Measurements from ENCODE around the gene FRMPD4.
A peak's percentile ranks its signal among the peaks of the same experiment; 100 is the strongest.

Gene FRMPD4

DNA sequence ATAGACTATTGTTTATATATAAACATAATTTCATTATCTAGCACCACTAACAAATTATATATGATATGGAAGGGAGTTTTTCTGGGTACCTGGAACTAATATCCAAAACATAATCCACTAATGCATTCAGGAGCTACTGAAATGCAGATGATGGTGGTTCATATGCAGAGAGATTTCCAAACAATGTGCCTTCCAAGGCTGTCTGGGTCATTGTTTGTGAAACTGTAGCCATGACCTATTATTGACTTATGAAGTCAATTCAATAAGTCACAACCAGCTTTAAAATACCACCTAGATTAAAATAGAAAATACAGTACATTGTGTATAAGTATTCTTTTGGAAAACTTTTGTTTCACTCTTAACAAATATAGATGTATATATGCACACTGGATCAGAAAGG lies 415.9 kb downstream of the FRMPD4 start:
- H3K36me3 ChIP-seq (ENCODE audit: insufficient read depth, low read length), result no peaks in the 10 kb centered on the region
- H2AFZ ChIP-seq (ENCODE audit: low read length, unreplicated experiment), result no peak overlapping the region
- no peaks in the 10 kb centered on the region for H3K27me3 ChIP-seq (ENCODE audit: insufficient read depth, low read length)
- no peaks in the 10 kb centered on the region for H3K4me1 ChIP-seq (ENCODE audit: control insufficient read depth, insufficient read depth, low read length, unreplicated experiment)
- no peak overlapping the region for H3K4me3 ChIP-seq (ENCODE audit: low read depth, low read length)
- H3K27ac ChIP-seq (ENCODE audit: low read depth, low read length), result no peak overlapping the region
- no peaks in the 10 kb centered on the region for H3K79me2 ChIP-seq (ENCODE audit: control insufficient read depth, insufficient read depth, low read length, unreplicated experiment)

DNA sequence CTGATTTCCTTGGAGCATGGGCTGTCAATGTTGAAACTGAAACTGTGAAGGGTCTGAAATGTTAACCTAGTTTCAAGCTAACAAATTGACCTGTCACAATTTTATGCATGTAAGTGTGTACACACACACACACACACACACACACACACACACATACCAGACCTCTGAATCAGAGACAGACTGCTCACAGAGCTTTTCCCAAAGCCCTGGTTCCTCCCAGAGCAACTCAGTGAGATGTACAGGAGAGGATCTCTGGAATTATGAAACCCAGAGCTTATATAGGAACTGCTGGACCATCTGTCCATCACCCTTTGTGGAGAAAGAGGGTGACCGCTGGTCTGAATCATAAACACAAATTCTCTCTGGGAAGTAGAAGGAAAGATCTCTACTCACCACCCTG lies 424.8 kb downstream of the FRMPD4 start:
- H3K4me1 ChIP-seq (ENCODE audit: control insufficient read depth, insufficient read depth, low read length, unreplicated experiment), result peaks cover 3% of the 10 kb centered on the region
- H3K36me3 ChIP-seq (ENCODE audit: insufficient read depth, low read length), result no peaks in the 10 kb centered on the region
- no peak overlapping the region for H2AFZ ChIP-seq (ENCODE audit: low read length, unreplicated experiment)
- H3K79me2 ChIP-seq (ENCODE audit: control insufficient read depth, insufficient read depth, low read length, unreplicated experiment), result no peaks in the 10 kb centered on the region
- no peak overlapping the region for H3K27ac ChIP-seq (ENCODE audit: low read depth, low read length)
- H3K4me3 ChIP-seq (ENCODE audit: low read depth, low read length), result no peak overlapping the region
- no peaks in the 10 kb centered on the region for H3K27me3 ChIP-seq (ENCODE audit: insufficient read depth, low read length)

DNA sequence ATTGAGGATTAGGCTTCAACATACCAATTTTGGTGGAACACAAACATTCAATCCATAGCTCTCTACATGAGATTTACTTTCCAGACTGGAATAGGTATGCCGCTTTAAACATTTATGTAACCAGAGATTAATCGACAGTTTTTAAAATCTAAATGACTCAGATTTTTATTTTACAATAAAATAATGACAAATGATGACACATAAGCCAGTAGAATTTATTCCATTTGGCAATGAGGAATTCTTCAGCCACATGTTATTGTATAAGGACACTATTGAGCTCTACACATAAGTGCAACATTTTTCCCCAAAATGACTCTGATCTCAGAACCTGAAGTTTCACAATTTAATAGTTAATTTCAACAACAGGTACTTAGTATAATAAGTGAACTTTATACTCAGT lies 425.9 kb downstream of the FRMPD4 start:
- Histone ChIP-seq H3K4me1 (ENCODE audit: control insufficient read depth, insufficient read depth, low read length, unreplicated experiment) (peaks cover 3% of the 10 kb centered on the region), H3K4me3 (ENCODE audit: low read depth, low read length) (no peak overlapping the region), H3K27ac (ENCODE audit: low read depth, low read length) (no peak overlapping the region), H3K27me3 (ENCODE audit: insufficient read depth, low read length) (no peaks in the 10 kb centered on the region), H2AFZ (ENCODE audit: low read length, unreplicated experiment) (no peak overlapping the region), H3K79me2 (ENCODE audit: control insufficient read depth, insufficient read depth, low read length, unreplicated experiment) (no peaks in the 10 kb centered on the region), H3K36me3 (ENCODE audit: insufficient read depth, low read length) (no peaks in the 10 kb centered on the region)

DNA sequence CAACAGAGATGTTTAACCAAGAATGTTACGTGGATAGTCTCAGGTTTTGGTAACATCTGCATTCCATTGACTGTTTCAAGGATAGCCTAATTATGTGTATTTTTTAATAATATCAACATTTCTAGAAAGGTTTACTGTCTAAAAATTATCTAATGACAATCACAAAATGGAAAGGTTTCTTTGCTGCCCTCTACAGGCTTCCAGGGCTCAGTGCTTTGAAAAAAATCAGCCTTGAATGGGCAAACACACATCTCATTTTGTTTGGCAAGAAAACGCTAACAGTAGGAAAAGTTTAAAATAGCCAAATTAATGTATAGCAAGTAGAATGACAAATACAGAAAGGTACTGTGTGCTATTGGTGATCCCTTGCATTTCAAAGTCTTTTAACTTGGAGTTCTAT lies 429.6 kb downstream of the FRMPD4 start:
- Histone ChIP-seq H3K4me3 (ENCODE audit: low read depth, low read length) (no peak overlapping the region), H3K36me3 (ENCODE audit: insufficient read depth, low read length) (no peaks in the 10 kb centered on the region), H3K27ac (ENCODE audit: low read depth, low read length) (peak overlapping the region; percentile 57; the same call in 1 of the 2 replicates), H3K4me1 (ENCODE audit: control insufficient read depth, insufficient read depth, low read length, unreplicated experiment) (peaks cover 3% of the 10 kb centered on the region), H2AFZ (ENCODE audit: low read length, unreplicated experiment) (no peak overlapping the region), H3K27me3 (ENCODE audit: insufficient read depth, low read length) (no peaks in the 10 kb centered on the region), H3K79me2 (ENCODE audit: control insufficient read depth, insufficient read depth, low read length, unreplicated experiment) (no peaks in the 10 kb centered on the region)

DNA sequence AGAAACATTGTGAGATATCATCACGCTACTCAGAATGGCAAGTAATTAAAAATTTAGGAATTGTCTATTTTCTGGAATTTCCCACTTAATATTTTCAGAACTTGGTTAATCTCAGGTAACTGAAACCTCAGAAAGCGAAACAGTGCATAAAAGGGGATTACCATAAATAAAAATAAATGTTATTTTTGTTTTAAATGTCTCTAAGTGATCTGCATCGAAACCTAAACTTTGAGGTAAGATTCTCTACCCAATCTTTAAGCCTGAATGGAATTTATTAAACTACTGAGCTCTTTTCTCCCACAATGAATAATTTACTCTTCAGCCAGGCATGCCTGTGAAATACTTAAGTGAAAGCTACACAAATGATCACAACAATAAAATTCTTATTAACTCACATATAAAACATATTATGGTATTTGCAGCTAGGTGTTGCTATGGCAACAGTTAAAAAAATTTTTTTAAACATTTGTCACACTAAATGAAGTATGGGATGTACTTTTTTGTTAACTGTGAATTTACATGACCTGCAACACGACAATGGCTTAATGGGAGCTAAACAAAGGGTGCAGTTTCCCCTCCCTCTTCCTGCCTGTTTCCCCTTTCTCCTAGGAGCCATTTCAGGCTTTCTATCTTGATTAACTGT lies 432.7 kb downstream of the FRMPD4 start:
- Histone ChIP-seq H3K36me3 (ENCODE audit: insufficient read depth, low read length) (no peaks in the 10 kb centered on the region), H3K4me1 (ENCODE audit: control insufficient read depth, insufficient read depth, low read length, unreplicated experiment) (no peaks in the 10 kb centered on the region), H3K79me2 (ENCODE audit: control insufficient read depth, insufficient read depth, low read length, unreplicated experiment) (no peaks in the 10 kb centered on the region), H2AFZ (ENCODE audit: low read length, unreplicated experiment) (no peak overlapping the region), H3K4me3 (ENCODE audit: low read depth, low read length) (no peak overlapping the region), H3K27ac (ENCODE audit: low read depth, low read length) (no peak overlapping the region), H3K27me3 (ENCODE audit: insufficient read depth, low read length) (no peaks in the 10 kb centered on the region)

DNA sequence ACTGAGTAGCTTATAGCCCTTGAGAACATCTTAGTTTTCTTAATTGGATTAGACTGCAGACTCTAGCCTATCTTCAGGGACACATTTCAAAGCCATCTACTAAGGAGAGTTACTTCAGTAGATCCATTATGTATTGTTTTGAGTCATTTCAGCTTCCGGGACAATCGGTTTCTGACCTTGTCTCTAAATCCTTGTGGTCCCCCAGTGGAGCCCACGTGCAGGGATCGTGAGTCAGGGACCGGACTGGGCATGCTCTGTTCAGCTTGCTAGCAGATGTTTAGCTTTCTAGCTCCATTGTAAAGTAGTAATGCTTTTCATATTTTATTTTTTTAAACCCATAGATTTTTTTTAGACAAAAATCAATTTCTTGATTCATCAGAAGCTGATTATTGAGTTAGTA lies 441.0 kb downstream of the FRMPD4 start:
- H3K36me3 ChIP-seq (ENCODE audit: insufficient read depth, low read length), result no peaks in the 10 kb centered on the region
- H3K27ac ChIP-seq (ENCODE audit: low read depth, low read length), result no peak overlapping the region
- H3K79me2 ChIP-seq (ENCODE audit: control insufficient read depth, insufficient read depth, low read length, unreplicated experiment), result no peaks in the 10 kb centered on the region
- H3K27me3 ChIP-seq (ENCODE audit: insufficient read depth, low read length), result no peaks in the 10 kb centered on the region
- H2AFZ ChIP-seq (ENCODE audit: low read length, unreplicated experiment), result no peak overlapping the region
- peaks cover 3% of the 10 kb centered on the region for H3K4me1 ChIP-seq (ENCODE audit: control insufficient read depth, insufficient read depth, low read length, unreplicated experiment)
- H3K4me3 ChIP-seq (ENCODE audit: low read depth, low read length), result no peak overlapping the region

- no peak overlapping the region for H3K4me3 ChIP-seq (ENCODE audit: low read depth, low read length)
- no peaks in the 10 kb centered on the region for H3K27me3 ChIP-seq (ENCODE audit: insufficient read depth, low read length)
Observed at GRCh38 chrX:12580548-12580947, 442.3 kb downstream of the FRMPD4 start.

DNA sequence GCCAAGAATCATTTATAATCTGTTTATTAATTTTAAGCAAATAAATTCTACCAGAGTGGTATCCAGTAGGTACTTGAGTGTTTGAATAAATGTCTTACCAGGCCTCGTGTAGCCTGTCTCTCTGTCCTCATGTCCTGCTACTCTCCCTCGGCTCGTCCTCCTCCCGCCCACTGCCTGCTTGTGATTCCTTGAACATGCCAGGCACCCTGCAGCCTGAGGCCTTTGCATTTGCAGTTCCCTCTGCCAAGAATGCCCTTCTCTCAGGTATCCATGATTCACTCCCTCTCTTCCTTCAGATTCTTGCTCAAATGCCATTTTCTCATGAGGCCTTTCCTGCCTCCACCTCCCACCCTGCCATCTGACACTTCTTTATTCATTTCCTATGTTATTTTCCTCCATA lies 443.3 kb downstream of the FRMPD4 start:
- Histone ChIP-seq H3K4me1 (ENCODE audit: control insufficient read depth, insufficient read depth, low read length, unreplicated experiment) (peaks cover 3% of the 10 kb centered on the region), H3K79me2 (ENCODE audit: control insufficient read depth, insufficient read depth, low read length, unreplicated experiment) (no peaks in the 10 kb centered on the region), H2AFZ (ENCODE audit: low read length, unreplicated experiment) (no peak overlapping the region), H3K4me3 (ENCODE audit: low read depth, low read length) (no peak overlapping the region), H3K27ac (ENCODE audit: low read depth, low read length) (no peak overlapping the region), H3K27me3 (ENCODE audit: insufficient read depth, low read length) (no peaks in the 10 kb centered on the region), H3K36me3 (ENCODE audit: insufficient read depth, low read length) (no peaks in the 10 kb centered on the region)

More at GRCh38 chrX:12580548-12580947, 442.3 kb downstream of the FRMPD4 start:
- H2AFZ ChIP-seq (ENCODE audit: low read length, unreplicated experiment), result no peak overlapping the region
- H3K4me1 ChIP-seq (ENCODE audit: control insufficient read depth, insufficient read depth, low read length, unreplicated experiment), result peaks cover 3% of the 10 kb centered on the region
- H3K27ac ChIP-seq (ENCODE audit: low read depth, low read length), result no peak overlapping the region
- no peaks in the 10 kb centered on the region for H3K79me2 ChIP-seq (ENCODE audit: control insufficient read depth, insufficient read depth, low read length, unreplicated experiment)
- no peaks in the 10 kb centered on the region for H3K36me3 ChIP-seq (ENCODE audit: insufficient read depth, low read length)

DNA sequence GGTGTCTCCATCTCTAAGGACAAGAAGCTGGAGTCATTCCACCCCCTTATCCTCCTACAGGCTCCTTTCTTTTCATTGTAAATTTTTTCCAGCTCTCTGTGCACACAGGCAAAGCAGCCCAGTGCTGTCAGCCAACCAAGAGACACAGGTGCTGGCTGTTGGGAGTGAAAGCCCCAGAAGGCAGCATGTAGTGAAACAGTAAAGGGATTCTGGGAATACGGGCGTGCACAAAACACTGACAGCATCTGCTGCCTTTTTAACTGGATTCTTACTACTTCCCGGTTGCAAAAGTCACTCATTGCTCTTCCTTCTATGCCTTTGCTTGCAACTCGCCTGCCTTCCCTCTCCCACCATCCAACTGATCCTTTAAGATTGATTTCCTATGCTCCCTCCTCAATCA lies 444.4 kb downstream of the FRMPD4 start:
- no peak overlapping the region for H3K4me3 ChIP-seq (ENCODE audit: low read depth, low read length)
- no peak overlapping the region for H3K27ac ChIP-seq (ENCODE audit: low read depth, low read length)
- no peaks in the 10 kb centered on the region for H3K27me3 ChIP-seq (ENCODE audit: insufficient read depth, low read length)
- no peaks in the 10 kb centered on the region for H3K79me2 ChIP-seq (ENCODE audit: control insufficient read depth, insufficient read depth, low read length, unreplicated experiment)
- H2AFZ ChIP-seq (ENCODE audit: low read length, unreplicated experiment), result no peak overlapping the region
- no peaks in the 10 kb centered on the region for H3K36me3 ChIP-seq (ENCODE audit: insufficient read depth, low read length)
- peaks cover 3% of the 10 kb centered on the region for H3K4me1 ChIP-seq (ENCODE audit: control insufficient read depth, insufficient read depth, low read length, unreplicated experiment)

GRCh38 chrX:12583543-12583942 lies 445.3 kb downstream of the FRMPD4 start:
- Histone ChIP-seq H3K4me1 (ENCODE audit: control insufficient read depth, insufficient read depth, low read length, unreplicated experiment) (peaks cover 3% of the 10 kb centered on the region), H2AFZ (ENCODE audit: low read length, unreplicated experiment) (no peak overlapping the region), H3K36me3 (ENCODE audit: insufficient read depth, low read length) (no peaks in the 10 kb centered on the region), H3K4me3 (ENCODE audit: low read depth, low read length) (no peak overlapping the region), H3K27me3 (ENCODE audit: insufficient read depth, low read length) (no peaks in the 10 kb centered on the region), H3K79me2 (ENCODE audit: control insufficient read depth, insufficient read depth, low read length, unreplicated experiment) (no peaks in the 10 kb centered on the region), H3K27ac (ENCODE audit: low read depth, low read length) (no peak overlapping the region)

DNA sequence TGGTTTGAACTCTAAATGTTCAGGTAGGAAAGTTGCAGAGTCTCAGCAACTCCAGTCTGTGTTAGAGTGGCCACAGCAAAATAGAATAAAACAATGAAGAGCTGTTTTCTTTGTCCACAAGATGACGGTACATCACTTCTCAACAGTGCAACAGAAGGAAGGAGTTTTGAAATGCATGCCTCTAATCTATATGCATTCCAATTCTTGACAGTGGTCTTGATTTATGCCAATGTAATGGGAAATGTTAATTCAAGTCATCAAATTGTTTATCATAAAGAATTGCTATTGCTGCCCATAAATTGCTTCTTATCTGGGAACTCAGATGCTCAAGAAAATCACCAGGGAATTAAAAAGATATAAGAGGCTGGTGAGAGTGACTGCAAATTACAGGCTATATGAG lies 457.4 kb downstream of the FRMPD4 start:
- H3K4me3 ChIP-seq (ENCODE audit: low read depth, low read length), result no peak overlapping the region
- no peak overlapping the region for H3K27ac ChIP-seq (ENCODE audit: low read depth, low read length)
- H3K27me3 ChIP-seq (ENCODE audit: insufficient read depth, low read length), result no peaks in the 10 kb centered on the region
- no peaks in the 10 kb centered on the region for H3K79me2 ChIP-seq (ENCODE audit: control insufficient read depth, insufficient read depth, low read length, unreplicated experiment)
- no peak overlapping the region for H2AFZ ChIP-seq (ENCODE audit: low read length, unreplicated experiment)
- no peaks in the 10 kb centered on the region for H3K36me3 ChIP-seq (ENCODE audit: insufficient read depth, low read length)
- no peaks in the 10 kb centered on the region for H3K4me1 ChIP-seq (ENCODE audit: control insufficient read depth, insufficient read depth, low read length, unreplicated experiment)
